Lung (tissue), 12 donors: ENCODE data around the gene TRAPPC12. TPM values are rescaled to one million over a fixed set of nuclear protein-coding genes. Genes with fewer than 3 reads are reported as not detected.

Experiments used
- ATAC-seq: fragments of 200-7000 bp; cut with Tn5 transposase; one replicate; pipeline ENCODE4 v1.9.1; 2020; ENCODE audit warnings: moderate number of reproducible peaks; ENCODE audit not compliant: insufficient read depth, low FRiP score
- DNase-seq, 3 donors: peaks; one replicate each; pipeline ENCODE4 v3.0.0-alpha.2; 2013 to 2017
- H3K27ac ChIP-seq, 2 donors: one replicate each; pipeline ENCODE4 v1.5.1; 2013; ENCODE audit warnings: mild to moderate bottlenecking in 2 of 2, moderate library complexity in 2 of 2, control low read depth in 1 of 2, inconsistent platforms in 1 of 2, low read depth in 1 of 2, low read length in 1 of 2
- H3K27me3 ChIP-seq, 3 donors: one replicate each; pipeline ENCODE4 v1.5.1; 2013; ENCODE audit warnings: low read length in 2 of 3; ENCODE audit not compliant: control insufficient read depth in 3 of 3, insufficient read depth in 3 of 3
- H3K36me3 ChIP-seq, 4 donors: one replicate each; pipeline ENCODE4 v1.5.1; 2013; ENCODE audit warnings: low read length in 4 of 4, mild to moderate bottlenecking in 1 of 4, moderate library complexity in 1 of 4; ENCODE audit not compliant: control insufficient read depth in 4 of 4, insufficient read depth in 4 of 4
- H3K4me1 ChIP-seq, 5 donors: one replicate each; pipeline ENCODE4 v1.5.1; 2013; ENCODE audit warnings: low read length in 5 of 5, mild to moderate bottlenecking in 2 of 5, moderate library complexity in 1 of 5; ENCODE audit not compliant: control insufficient read depth in 5 of 5, insufficient read depth in 5 of 5
- H3K4me3 ChIP-seq: one replicate; pipeline ENCODE4 v1.5.1; 2013; ENCODE audit warnings: mild to moderate bottlenecking, control low read depth, moderate library complexity
- H3K9ac ChIP-seq, 2 donors: one replicate each; pipeline ENCODE4 v1.5.1; 2013; ENCODE audit warnings: low read length in 2 of 2, control low read depth in 1 of 2; ENCODE audit not compliant: insufficient read depth in 1 of 2
- H3K9me3 ChIP-seq, 4 donors: one replicate each; pipeline ENCODE4 v1.5.1; 2013; ENCODE audit warnings: low read length in 3 of 4, mild to moderate bottlenecking in 1 of 4, moderate library complexity in 1 of 4; ENCODE audit not compliant: control insufficient read depth in 4 of 4, insufficient read depth in 3 of 4
- CTCF ChIP-seq: IDR thresholded peaks from 2 replicates; pipeline ENCODE4 v1.5.1; 2012; ENCODE audit warnings: mild to moderate bottlenecking; ENCODE audit errors: control extremely low read depth, extremely low read depth
- WGBS, 2 donors: extraction: QIAGEN DNeasy Blood & Tissue Kit; methylation state at CpG; one replicate each; pipeline ENCODE4 v1.1.7; 2013; 5-methylcytosine and 5-hydroxymethylcytosine counted together
- polyA plus RNA-seq, 2 donors: library from polyadenylated mRNA; stranded (reverse); fragments of 200-250 nt; gene quantifications; one replicate each; pipeline ENCODE4 v1.2.1, GENCODE V29; 2013
- total RNA-seq, 2 donors: library from RNA; depleted of rRNA in 1 of 2; stranded (reverse); fragments of >200 nt in 1 of 2; gene quantifications; one replicate each; pipeline ENCODE4 v1.2.1, GENCODE V29; 2014 to 2021
- donor health status: control.
- donor health status: control.
- donor health status: Bipolar disorder and iron deficiency.
- donor health status: healthy.
- donor health status: DM: yes; HTN: yes; CAD: no.

TRAPPC12 gene
- total and polyA plus RNA-seq, 4 donors = 49.9 to 117 (median 91.0) TPM

GRCh38 chr2:3503483-3503882 is 124.0 kb downstream of the TRAPPC12 start:
- WGBS, 2 donors = 84 to 94% methylated on average over 13 of the region's 13 CpGs

GRCh38 chr2:3504741-3505140 is 125.2 kb downstream of the TRAPPC12 start:
- H3K4me3 ChIP-seq = no peak overlapping the region
- 95 to 97% methylated on average over 5 of the region's 5 CpGs for WGBS, 2 donors
- H3K9ac ChIP-seq = no peak overlapping the region
- H3K27ac ChIP-seq = no peak overlapping the region
- H3K9me3 ChIP-seq = peaks cover 0 to 2% (median under 1%) of the 10 kb centered on the region in 4 donors
- H3K36me3 ChIP-seq = peaks cover 0 to 27% (median 14%) of the 10 kb centered on the region in 4 donors
- no peaks in the 10 kb centered on the region for H3K4me1 ChIP-seq
- DNase-seq = no peak
- no peak for TF ChIP-seq CTCF
- no peak for ATAC-seq
- H3K27me3 ChIP-seq = peaks cover 0 to 2% (median 0%) of the 10 kb centered on the region in 3 donors

More at GRCh38 chr2:3503483-3503882, 124.0 kb downstream of the TRAPPC12 start:
- peaks cover 0 to 2% (median 0%) of the 10 kb centered on the region in 3 donors for H3K27me3 ChIP-seq
- no peak overlapping the region for H3K9ac ChIP-seq
- no peaks in the 10 kb centered on the region for H3K4me1 ChIP-seq
- H3K4me3 ChIP-seq = no peak overlapping the region
- no peak for TF ChIP-seq CTCF
- peaks cover 0 to 2% (median under 1%) of the 10 kb centered on the region in 4 donors for H3K9me3 ChIP-seq
- no peak for DNase-seq
- ATAC-seq = no peak
- peaks cover 4 to 33% (median 16%) of the 10 kb centered on the region in 4 donors for H3K36me3 ChIP-seq
- H3K27ac ChIP-seq = no peak overlapping the region

- H3K36me3 ChIP-seq = peaks cover 0 to 29% (median 11%) of the 10 kb centered on the region in 4 donors
- H3K9me3 ChIP-seq = peaks cover 0 to 2% (median under 1%) of the 10 kb centered on the region in 4 donors
- 63 to 71% methylated on average over 4 of the region's 4 CpGs for WGBS, 2 donors
- ATAC-seq = no peak
- H3K27ac ChIP-seq = peak overlapping the region in 1 of 2 donors; percentile 58
- peaks cover 0 to 2% (median 0%) of the 10 kb centered on the region in 3 donors for H3K27me3 ChIP-seq
- H3K4me3 ChIP-seq = no peak overlapping the region
- H3K4me1 ChIP-seq = no peaks in the 10 kb centered on the region
- DNase-seq = no peak
- H3K9ac ChIP-seq = no peak overlapping the region
- no peak for TF ChIP-seq CTCF
Measured at GRCh38 chr2:3505771-3506170, 126.3 kb downstream of the TRAPPC12 start.

GRCh38 chr2:3512086-3512485 is 132.6 kb downstream of the TRAPPC12 start:
- ATAC-seq (no peak), DNase-seq (no peak)
- no peak overlapping the region for H3K9ac ChIP-seq
- no peak for TF ChIP-seq CTCF
- no peaks in the 10 kb centered on the region for H3K27me3 ChIP-seq
- H3K36me3 ChIP-seq = peaks cover 16 to 26% (median 19%) of the 10 kb centered on the region in 4 donors
- H3K4me1 ChIP-seq = peaks cover 0 to 1% (median 0%) of the 10 kb centered on the region in 5 donors
- no peaks in the 10 kb centered on the region for H3K9me3 ChIP-seq
- H3K27ac ChIP-seq = no peak overlapping the region
- 74 to 87% methylated on average over 2 of the region's 2 CpGs for WGBS, 2 donors
- H3K4me3 ChIP-seq = no peak overlapping the region
